Neural cell (in vitro differentiated cells): Measurements from ENCODE around the gene MAVS. TPM values are rescaled to one million over a fixed set of nuclear protein-coding genes. Genes with fewer than 3 reads are reported as not detected.

Experiments used
- H2AFZ ChIP-seq: fragments of 200-600, 300-800 bp; sonication (generic), shearing (Covaris generic); 2 replicates; pipeline ENCODE4 v1.6.0; 2014; ENCODE audit warnings: low read depth, mild to moderate bottlenecking, antibody characterized with exemption, low read length, moderate library complexity
- H3F3A ChIP-seq: fragments of 200-600 bp; shearing (Covaris generic); 2 replicates; pipeline ENCODE4 v1.6.1; 2016; ENCODE audit warnings: mild to moderate bottlenecking, moderate library complexity, mixed read lengths, antibody characterized with exemption, low read length; ENCODE audit not compliant: insufficient read depth, poor library complexity, severe bottlenecking
- H3K27ac ChIP-seq: fragments of 200-600, 300-800 bp; sonication (generic), shearing (Covaris generic); 2 replicates; pipeline ENCODE4 v1.5.1; 2014; ENCODE audit warnings: mild to moderate bottlenecking, low read length, moderate library complexity
- H3K27me3 ChIP-seq: fragments of 300-800, 200-600 bp; sonication (generic), shearing (Covaris generic); 2 replicates; pipeline ENCODE4 v1.6.0; 2014; ENCODE audit warnings: mild to moderate bottlenecking, low read depth, low read length, moderate library complexity; ENCODE audit not compliant: insufficient read depth
- H3K36me3 ChIP-seq: fragments of 300-800, 200-600 bp; sonication (generic), shearing (Covaris generic); 2 replicates; pipeline ENCODE4 v1.5.1; 2014; ENCODE audit warnings: mild to moderate bottlenecking, antibody characterized with exemption, low read length, moderate library complexity; ENCODE audit not compliant: insufficient read depth
- H3K4me2 ChIP-seq: fragments of 300-800, 200-600 bp; sonication (generic), shearing (Covaris generic); 2 replicates; pipeline ENCODE4 v1.6.0; 2014; ENCODE audit warnings: mild to moderate bottlenecking, low read length
- H3K4me3 ChIP-seq: fragments of 300-800, 200-600 bp; sonication (generic), shearing (Covaris generic); 2 replicates; pipeline ENCODE4 v1.5.1; 2014; ENCODE audit warnings: mild to moderate bottlenecking, low read length, moderate library complexity
- H3K79me2 ChIP-seq: fragments of 200-600 bp; shearing (Covaris generic); replicated peaks from 2 replicates; pipeline ENCODE4 v1.6.0; 2014; ENCODE audit warnings: mild to moderate bottlenecking, low read length, moderate library complexity; ENCODE audit not compliant: insufficient read depth
- H3K9ac ChIP-seq: fragments of 300-800, 200-600 bp; sonication (generic), shearing (Covaris generic); 2 replicates; pipeline ENCODE4 v1.6.1; 2016; ENCODE audit warnings: mild to moderate bottlenecking, low read length, mixed read lengths
- H3K9me2 ChIP-seq: fragments of 200-600 bp; shearing (Covaris generic); 2 replicates; pipeline ENCODE4 v1.6.1; 2016; ENCODE audit warnings: mild to moderate bottlenecking, low read length, mixed read lengths; ENCODE audit not compliant: insufficient read depth
- H3K9me3 ChIP-seq: fragments of 200-600, 300-800 bp; sonication (generic), shearing (Covaris generic); 2 replicates; pipeline ENCODE4 v1.6.1; 2016; ENCODE audit warnings: mild to moderate bottlenecking, mixed run types, low read length, moderate library complexity, mixed read lengths
- H4K20me1 ChIP-seq: fragments of 200-600 bp; shearing (Covaris generic); 2 replicates; pipeline ENCODE4 v1.6.1; 2016; ENCODE audit warnings: mild to moderate bottlenecking, mixed run types; ENCODE audit not compliant: insufficient read depth
- EP300 ChIP-seq: fragments of 450-650 bp; conservative IDR thresholded peaks from 2 replicates; pipeline ENCODE4 v1.6.1; 2014; ENCODE audit warnings: antibody characterized with exemption, mild to moderate bottlenecking, moderate library complexity; ENCODE audit not compliant: poor library complexity, severe bottlenecking
- EZH2 ChIP-seq: fragments of 200-600, 300-800 bp; shearing (Covaris generic), sonication (generic); IDR thresholded peaks from 2 replicates; pipeline ENCODE4 v1.6.1; 2014; ENCODE audit warnings: antibody characterized with exemption, low read length, borderline replicate concordance, mild to moderate bottlenecking; ENCODE audit not compliant: insufficient read depth, poor library complexity, severe bottlenecking
- MXI1 ChIP-seq: fragments of 450-650 bp; conservative IDR thresholded peaks from 2 replicates; pipeline ENCODE4 v1.6.1; 2014; ENCODE audit warnings: antibody characterized with exemption, mild to moderate bottlenecking; ENCODE audit not compliant: poor library complexity, severe bottlenecking
- POLR2AphosphoS5 ChIP-seq: IDR thresholded peaks from 2 replicates; pipeline ENCODE4 v1.6.1; 2012
- RAD21 ChIP-seq: fragments of 450-650 bp; conservative IDR thresholded peaks from 2 replicates; pipeline ENCODE4 v1.6.1; 2014; ENCODE audit warnings: antibody characterized with exemption, mild to moderate bottlenecking, moderate library complexity
- REST ChIP-seq: IDR thresholded peaks from 2 replicates; pipeline ENCODE4 v1.6.1; 2012; ENCODE audit warnings: borderline replicate concordance
- SMC3 ChIP-seq: fragments of 450-650 bp; conservative IDR thresholded peaks from 2 replicates; pipeline ENCODE4 v1.6.1; 2014; ENCODE audit warnings: antibody characterized with exemption, mild to moderate bottlenecking, moderate library complexity; ENCODE audit not compliant: poor library complexity
- TAF1 ChIP-seq: IDR thresholded peaks from 2 replicates; pipeline ENCODE4 v1.6.1; 2012; ENCODE audit warnings: low read depth
- polyA plus RNA-seq: library from polyadenylated mRNA; depleted of rRNA; stranded (reverse); fragments of >200 nt; gene quantifications from 2 replicates; pipeline ENCODE4 v1.2.3, GENCODE V29; 2014
- TF ChIP-seq, protein P1 (sequence below): fragments of 450-650 bp; IDR thresholded peaks from 2 replicates; pipeline ENCODE4 v1.5.1; 2014; ENCODE audit warnings: antibody characterized with exemption, mild to moderate bottlenecking, moderate library complexity; ENCODE audit not compliant: poor library complexity, severe bottlenecking

MAVS gene
- polyA plus RNA-seq, 1 donor from 2014 or later: 5.4 TPM

DNA sequence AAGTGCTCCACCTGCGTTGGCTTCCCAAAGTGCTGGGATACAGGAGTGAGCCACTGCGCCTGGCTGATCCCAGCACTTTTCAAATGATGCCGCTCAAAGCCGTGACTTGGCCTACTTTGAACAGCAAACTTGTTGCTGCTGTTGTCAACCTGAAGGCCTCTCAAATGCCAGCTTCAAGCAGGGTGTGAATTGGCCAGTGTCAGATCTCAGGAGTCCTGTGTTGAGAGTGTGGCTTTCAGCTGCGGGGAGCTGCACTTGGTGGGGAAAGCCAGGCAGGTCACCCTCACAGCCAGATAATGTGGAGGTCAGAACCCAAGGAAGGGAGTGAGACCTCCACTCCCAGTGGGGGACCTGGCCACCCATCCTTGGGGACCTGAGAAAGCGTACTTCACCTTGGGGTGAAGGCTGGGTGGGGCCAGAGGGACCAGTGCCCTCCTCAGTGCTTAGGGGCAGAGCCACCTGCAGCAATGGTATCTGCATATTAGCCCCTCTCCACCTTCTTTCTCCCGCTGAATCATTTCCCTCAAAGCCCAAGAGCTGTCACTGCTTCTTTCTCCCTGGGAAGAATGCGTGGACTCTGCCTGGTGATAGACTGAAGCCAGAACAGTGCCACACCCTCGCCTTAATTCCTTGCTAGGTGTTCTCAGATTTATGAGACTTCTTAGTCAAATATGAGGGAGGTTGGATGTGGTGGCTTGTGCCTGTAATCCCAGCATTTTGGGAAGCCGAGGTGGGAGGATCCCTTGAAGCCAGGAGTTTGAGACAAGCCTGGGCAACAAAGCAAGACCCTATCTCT lies 23.4 kb downstream of the MAVS start:
- no peak overlapping the region for H3K4me2 ChIP-seq
- no peak overlapping the region for H2AFZ ChIP-seq
- H3K9me3 ChIP-seq: no peaks in the 10 kb centered on the region
- H3K9ac ChIP-seq: no peak overlapping the region
- H3K27ac ChIP-seq: no peak overlapping the region
- no peaks in the 10 kb centered on the region for H3K27me3 ChIP-seq
- H3F3A ChIP-seq: no peaks in the 10 kb centered on the region
- no peaks in the 10 kb centered on the region for H3K36me3 ChIP-seq
- H3K9me2 ChIP-seq: no peaks in the 10 kb centered on the region
- no peaks in the 10 kb centered on the region for H3K79me2 ChIP-seq
- TF ChIP-seq, protein P1, sequence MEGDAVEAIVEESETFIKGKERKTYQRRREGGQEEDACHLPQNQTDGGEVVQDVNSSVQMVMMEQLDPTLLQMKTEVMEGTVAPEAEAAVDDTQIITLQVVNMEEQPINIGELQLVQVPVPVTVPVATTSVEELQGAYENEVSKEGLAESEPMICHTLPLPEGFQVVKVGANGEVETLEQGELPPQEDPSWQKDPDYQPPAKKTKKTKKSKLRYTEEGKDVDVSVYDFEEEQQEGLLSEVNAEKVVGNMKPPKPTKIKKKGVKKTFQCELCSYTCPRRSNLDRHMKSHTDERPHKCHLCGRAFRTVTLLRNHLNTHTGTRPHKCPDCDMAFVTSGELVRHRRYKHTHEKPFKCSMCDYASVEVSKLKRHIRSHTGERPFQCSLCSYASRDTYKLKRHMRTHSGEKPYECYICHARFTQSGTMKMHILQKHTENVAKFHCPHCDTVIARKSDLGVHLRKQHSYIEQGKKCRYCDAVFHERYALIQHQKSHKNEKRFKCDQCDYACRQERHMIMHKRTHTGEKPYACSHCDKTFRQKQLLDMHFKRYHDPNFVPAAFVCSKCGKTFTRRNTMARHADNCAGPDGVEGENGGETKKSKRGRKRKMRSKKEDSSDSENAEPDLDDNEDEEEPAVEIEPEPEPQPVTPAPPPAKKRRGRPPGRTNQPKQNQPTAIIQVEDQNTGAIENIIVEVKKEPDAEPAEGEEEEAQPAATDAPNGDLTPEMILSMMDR: no peak
- no peaks in the 10 kb centered on the region for H4K20me1 ChIP-seq
- no peak overlapping the region for H3K4me3 ChIP-seq

GRCh38 chr20:3871550-3872265 lies 25.1 kb downstream of the MAVS start:
- Histone ChIP-seq H3K9me2 (no peaks in the 10 kb centered on the region), H4K20me1 (no peaks in the 10 kb centered on the region), H3K36me3 (no peaks in the 10 kb centered on the region), H3K27ac (no peak overlapping the region), H2AFZ (no peak overlapping the region), H3K4me3 (no peak overlapping the region), H3K27me3 (no peaks in the 10 kb centered on the region), H3K9me3 (no peaks in the 10 kb centered on the region), H3K79me2 (no peaks in the 10 kb centered on the region), H3K4me2 (no peak overlapping the region), H3K9ac (no peak overlapping the region), H3F3A (no peaks in the 10 kb centered on the region)
- TF ChIP-seq, protein P1: no peak
- TF ChIP-seq TAF1 (no peak), SMC3 (no peak), EP300 (no peak), POLR2AphosphoS5 (no peak), RAD21 (no peak), REST (no peak), MXI1 (no peak), EZH2 (no peak)
